Liver (tissue), 9 donors: Measurements from ENCODE around the gene MPRIP. TPM values are rescaled to one million over a fixed set of nuclear protein-coding genes. Genes with fewer than 3 reads are reported as not detected.

Experiments
- DNase-seq: peaks from one replicate; pipeline ENCODE4 v3.0.0-alpha.2; 2017; ENCODE audit warnings: low spot score
- H3K27ac ChIP-seq, 2 donors: one replicate each; pipeline ENCODE4 v1.7.0; 2013; ENCODE audit warnings: inconsistent platforms in 2 of 2, low read length in 2 of 2, control low read depth in 1 of 2, low read depth in 1 of 2, mild to moderate bottlenecking in 1 of 2
- H3K27me3 ChIP-seq, 4 donors: one replicate each; pipeline versions ENCODE4 v1.6.1 to v1.7.0; 2013; ENCODE audit warnings: low read length in 3 of 4, inconsistent platforms in 1 of 4, mild to moderate bottlenecking in 1 of 4, moderate library complexity in 1 of 4; ENCODE audit not compliant: control insufficient read depth in 4 of 4, insufficient read depth in 4 of 4
- H3K36me3 ChIP-seq, 4 donors: one replicate each; pipeline versions ENCODE4 v1.6.1 to v1.7.0; 2013; ENCODE audit warnings: low read length in 3 of 4, mild to moderate bottlenecking in 3 of 4, low read depth in 1 of 4, moderate library complexity in 1 of 4; ENCODE audit not compliant: control insufficient read depth in 4 of 4, insufficient read depth in 3 of 4
- H3K4me1 ChIP-seq, 4 donors: one replicate each; pipeline versions ENCODE4 v1.6.1 to v1.7.0; 2013; ENCODE audit warnings: low read length in 3 of 4, mild to moderate bottlenecking in 3 of 4, moderate library complexity in 1 of 4; ENCODE audit not compliant: control insufficient read depth in 4 of 4, insufficient read depth in 4 of 4
- H3K4me3 ChIP-seq, 3 donors: one replicate each; pipeline versions ENCODE4 v1.6.1 to v1.7.0; 2013; ENCODE audit warnings: low read length in 3 of 3, control low read depth in 1 of 3, low read depth in 1 of 3, mild to moderate bottlenecking in 1 of 3
- H3K9ac ChIP-seq, 2 donors: one replicate each; pipeline ENCODE4 v1.7.0; 2013; ENCODE audit warnings: low read length in 2 of 2, mild to moderate bottlenecking in 2 of 2, moderate library complexity in 2 of 2, control low read depth in 1 of 2, low read depth in 1 of 2
- H3K9me3 ChIP-seq, 4 donors: one replicate each; pipeline versions ENCODE4 v1.6.1 to v1.7.0; 2013; ENCODE audit warnings: low read length in 3 of 4; ENCODE audit not compliant: control insufficient read depth in 4 of 4
- EGR1 ChIP-seq, 2 donors: IDR thresholded peaks; 2 replicates each; pipeline ENCODE4 v1.6.1; 2016 to 2018; ENCODE audit warnings: antibody characterized with exemption in 2 of 2, low read depth in 2 of 2
- FOXA1 ChIP-seq: IDR thresholded peaks from 2 replicates; pipeline ENCODE4 v1.6.1; 2016; ENCODE audit warnings: antibody characterized with exemption
- FOXA2 ChIP-seq: IDR thresholded peaks from 2 replicates; pipeline ENCODE4 v1.6.1; 2016; ENCODE audit warnings: antibody characterized with exemption
- HNF4A ChIP-seq, 2 donors: conservative IDR thresholded peaks; 2 replicates each; pipeline ENCODE4 v1.6.1; 2016; ENCODE audit warnings: antibody characterized with exemption in 2 of 2, mild to moderate bottlenecking in 2 of 2
- HNF4G ChIP-seq: IDR thresholded peaks from 2 replicates; pipeline ENCODE4 v1.6.1; 2016; ENCODE audit warnings: antibody characterized with exemption
- JUND ChIP-seq, 2 donors: IDR thresholded peaks; 2 replicates each; pipeline ENCODE4 v1.6.1; 2016; ENCODE audit warnings: antibody characterized with exemption in 2 of 2
- NR2F2 ChIP-seq: IDR thresholded peaks from 2 replicates; pipeline ENCODE4 v1.6.1; 2016; ENCODE audit warnings: antibody characterized with exemption
- RAD21 ChIP-seq, 2 donors: IDR thresholded peaks; 2 replicates each; pipeline ENCODE4 v1.6.1; 2016; ENCODE audit warnings: antibody characterized with exemption in 2 of 2, mild to moderate bottlenecking in 2 of 2
- RXRA ChIP-seq, 2 donors: IDR thresholded peaks; 2 replicates each; pipeline ENCODE4 v1.6.1; 2017 to 2018; ENCODE audit warnings: antibody characterized with exemption in 2 of 2, mild to moderate bottlenecking in 1 of 2
- SP1 ChIP-seq: IDR thresholded peaks from 2 replicates; pipeline ENCODE4 v1.6.1; 2018; ENCODE audit warnings: antibody characterized with exemption, mild to moderate bottlenecking
- TAF1 ChIP-seq: conservative IDR thresholded peaks from 2 replicates; pipeline ENCODE4 v1.6.1; 2016; ENCODE audit warnings: antibody characterized with exemption, mild to moderate bottlenecking
- YY1 ChIP-seq: IDR thresholded peaks from 2 replicates; pipeline ENCODE4 v1.6.1; 2016; ENCODE audit warnings: antibody characterized with exemption, mild to moderate bottlenecking
- WGBS: extraction: QIAGEN DNeasy Blood & Tissue Kit; methylation state at CpG from one replicate; pipeline ENCODE4 v1.1.7; 2013; 5-methylcytosine and 5-hydroxymethylcytosine counted together
- polyA plus RNA-seq, 2 donors: library from polyadenylated mRNA; stranded (reverse) in 1 of 2; unstranded in 1 of 2; fragments of 200-250 nt in 1 of 2; fragments of >200 nt in 1 of 2; fragmentation: Nextera tagmentation in 1 of 2; extraction: Ambion mirVana in 1 of 2; gene quantifications; one replicate each; pipeline versions ENCODE4 v1.2.1 to v1.2.3, GENCODE V29; 2013 to 2015
- total RNA-seq, 2 donors: library from RNA; depleted of rRNA; stranded (reverse); fragments of >200 nt; gene quantifications; one replicate each; pipeline ENCODE4 v1.2.3, GENCODE V29; 2014
- TF ChIP-seq, protein P1 (sequence below): IDR thresholded peaks from 2 replicates; pipeline ENCODE4 v1.6.1; 2016; ENCODE audit warnings: antibody characterized with exemption
- TF ChIP-seq, protein P2 (sequence below): fragments of 150-350 bp; IDR thresholded peaks from 2 replicates; pipeline ENCODE4 v1.5.1; 2017; ENCODE audit warnings: improper control_type of control experiment, low read depth, low read length; ENCODE audit not compliant: missing input control
- TF ChIP-seq, protein P3 (sequence below): IDR thresholded peaks from 2 replicates; pipeline ENCODE4 v1.6.1; 2016; ENCODE audit warnings: antibody characterized with exemption
- TF ChIP-seq, protein P4 (sequence below): IDR thresholded peaks from 2 replicates; pipeline ENCODE4 v1.6.1; 2016; ENCODE audit warnings: antibody characterized with exemption
- donor health status: healthy.
- donor health status: healthy.
- donor health status: healthy.
- donor health status: healthy.
- donor health status: healthy.

Gene MPRIP
- total and polyA plus RNA-seq, 4 donors = 21.2 to 61.9 (median 34.7) TPM

DNA sequence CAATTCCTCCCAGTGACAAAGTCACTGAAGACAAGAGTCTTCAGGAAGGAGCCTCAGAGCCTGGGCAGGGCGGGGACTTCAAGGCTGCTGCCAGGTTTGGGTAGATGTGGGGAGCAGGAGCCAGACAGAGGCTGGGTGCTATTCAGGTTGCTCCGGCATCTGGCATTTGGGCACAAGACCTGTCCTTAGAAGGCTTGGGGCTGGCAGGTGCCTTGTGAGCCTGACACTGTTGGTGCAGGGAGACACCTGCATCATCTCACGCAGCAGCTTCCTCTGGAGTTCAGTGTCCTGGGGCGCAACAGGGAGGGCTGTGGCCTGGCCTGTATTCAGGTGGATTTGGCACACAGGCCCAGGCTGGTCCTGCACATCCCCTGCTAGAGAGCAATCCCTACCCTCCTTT, 65.0 kb downstream of the MPRIP start:
- H3K27ac ChIP-seq = peak overlapping the region in 1 of 2 donors; percentile 43
- no peaks in the 10 kb centered on the region for H3K27me3 ChIP-seq
- no peaks in the 10 kb centered on the region for H3K9me3 ChIP-seq
- H3K4me3 ChIP-seq = no peak overlapping the region
- H3K36me3 ChIP-seq = peaks cover 0 to 7% (median 3%) of the 10 kb centered on the region in 4 donors
- H3K9ac ChIP-seq = no peak overlapping the region
- H3K4me1 ChIP-seq = peaks cover 0 to 33% (median 17%) of the 10 kb centered on the region in 4 donors
- TF ChIP-seq RAD21 (IDR thresholded peaks at IDR 0.05) = no peak
- TF ChIP-seq, protein P1, sequence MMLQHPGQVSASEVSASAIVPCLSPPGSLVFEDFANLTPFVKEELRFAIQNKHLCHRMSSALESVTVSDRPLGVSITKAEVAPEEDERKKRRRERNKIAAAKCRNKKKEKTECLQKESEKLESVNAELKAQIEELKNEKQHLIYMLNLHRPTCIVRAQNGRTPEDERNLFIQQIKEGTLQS = no peak
- no peak for TF ChIP-seq RXRA (IDR thresholded peaks at IDR 0.05)
- no peak for TF ChIP-seq EGR1 (IDR thresholded peaks at IDR 0.05; ENCODE audit: low read depth in 2 of 2)
- TF ChIP-seq, protein P2, sequence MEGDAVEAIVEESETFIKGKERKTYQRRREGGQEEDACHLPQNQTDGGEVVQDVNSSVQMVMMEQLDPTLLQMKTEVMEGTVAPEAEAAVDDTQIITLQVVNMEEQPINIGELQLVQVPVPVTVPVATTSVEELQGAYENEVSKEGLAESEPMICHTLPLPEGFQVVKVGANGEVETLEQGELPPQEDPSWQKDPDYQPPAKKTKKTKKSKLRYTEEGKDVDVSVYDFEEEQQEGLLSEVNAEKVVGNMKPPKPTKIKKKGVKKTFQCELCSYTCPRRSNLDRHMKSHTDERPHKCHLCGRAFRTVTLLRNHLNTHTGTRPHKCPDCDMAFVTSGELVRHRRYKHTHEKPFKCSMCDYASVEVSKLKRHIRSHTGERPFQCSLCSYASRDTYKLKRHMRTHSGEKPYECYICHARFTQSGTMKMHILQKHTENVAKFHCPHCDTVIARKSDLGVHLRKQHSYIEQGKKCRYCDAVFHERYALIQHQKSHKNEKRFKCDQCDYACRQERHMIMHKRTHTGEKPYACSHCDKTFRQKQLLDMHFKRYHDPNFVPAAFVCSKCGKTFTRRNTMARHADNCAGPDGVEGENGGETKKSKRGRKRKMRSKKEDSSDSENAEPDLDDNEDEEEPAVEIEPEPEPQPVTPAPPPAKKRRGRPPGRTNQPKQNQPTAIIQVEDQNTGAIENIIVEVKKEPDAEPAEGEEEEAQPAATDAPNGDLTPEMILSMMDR = no peak
- TF ChIP-seq TAF1 = no peak
- no peak for TF ChIP-seq FOXA2
- no peak for TF ChIP-seq NR2F2
- TF ChIP-seq FOXA1 = no peak
- no peak for TF ChIP-seq YY1
- TF ChIP-seq, protein P3, sequence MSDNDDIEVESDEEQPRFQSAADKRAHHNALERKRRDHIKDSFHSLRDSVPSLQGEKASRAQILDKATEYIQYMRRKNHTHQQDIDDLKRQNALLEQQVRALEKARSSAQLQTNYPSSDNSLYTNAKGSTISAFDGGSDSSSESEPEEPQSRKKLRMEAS = no peak
- TF ChIP-seq HNF4G = no peak
- TF ChIP-seq HNF4A (conservative IDR thresholded peaks at IDR 0.05) = no peak
- TF ChIP-seq SP1 = no peak
- no peak for TF ChIP-seq JUND (IDR thresholded peaks at IDR 0.05)
- 96% methylated on average over 4 of the region's 4 CpGs for WGBS
- no peak for DNase-seq

DNA sequence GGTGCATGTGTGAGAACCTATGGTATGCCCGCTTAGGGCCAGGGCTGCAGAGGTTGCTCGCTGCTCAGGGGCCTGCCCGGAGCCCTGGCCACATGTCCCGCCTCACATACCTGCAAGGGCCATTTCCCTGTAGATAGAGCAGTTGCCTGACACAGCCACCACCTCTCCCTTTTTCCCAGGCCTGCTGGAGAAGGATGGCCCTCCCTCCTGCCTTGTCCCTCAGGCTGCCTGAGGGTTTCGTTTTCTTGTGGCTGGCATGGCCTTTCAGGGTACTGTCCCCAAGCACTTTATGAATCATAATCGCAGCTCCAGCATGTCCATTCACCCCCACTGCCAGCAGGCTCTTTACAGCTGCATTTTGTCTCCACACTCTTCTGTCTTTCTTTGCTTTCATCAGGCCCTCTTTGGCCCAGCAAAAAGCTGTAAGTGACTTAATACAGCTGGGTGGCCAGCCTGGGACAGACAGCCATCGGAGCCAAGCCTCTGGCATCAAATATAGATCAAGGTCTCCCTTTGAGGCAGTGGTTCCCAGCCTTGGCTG, 65.7 kb downstream of the MPRIP start:
- WGBS = 80% methylated on average over 7 of the region's 7 CpGs
- peaks cover 0 to 7% (median 3%) of the 10 kb centered on the region in 4 donors for H3K36me3 ChIP-seq
- peak overlapping the region; percentile 23 to 43 for H3K27ac ChIP-seq
- no peaks in the 10 kb centered on the region for H3K9me3 ChIP-seq
- no peak for TF ChIP-seq NR2F2
- no peak for TF ChIP-seq SP1
- TF ChIP-seq, protein P4, sequence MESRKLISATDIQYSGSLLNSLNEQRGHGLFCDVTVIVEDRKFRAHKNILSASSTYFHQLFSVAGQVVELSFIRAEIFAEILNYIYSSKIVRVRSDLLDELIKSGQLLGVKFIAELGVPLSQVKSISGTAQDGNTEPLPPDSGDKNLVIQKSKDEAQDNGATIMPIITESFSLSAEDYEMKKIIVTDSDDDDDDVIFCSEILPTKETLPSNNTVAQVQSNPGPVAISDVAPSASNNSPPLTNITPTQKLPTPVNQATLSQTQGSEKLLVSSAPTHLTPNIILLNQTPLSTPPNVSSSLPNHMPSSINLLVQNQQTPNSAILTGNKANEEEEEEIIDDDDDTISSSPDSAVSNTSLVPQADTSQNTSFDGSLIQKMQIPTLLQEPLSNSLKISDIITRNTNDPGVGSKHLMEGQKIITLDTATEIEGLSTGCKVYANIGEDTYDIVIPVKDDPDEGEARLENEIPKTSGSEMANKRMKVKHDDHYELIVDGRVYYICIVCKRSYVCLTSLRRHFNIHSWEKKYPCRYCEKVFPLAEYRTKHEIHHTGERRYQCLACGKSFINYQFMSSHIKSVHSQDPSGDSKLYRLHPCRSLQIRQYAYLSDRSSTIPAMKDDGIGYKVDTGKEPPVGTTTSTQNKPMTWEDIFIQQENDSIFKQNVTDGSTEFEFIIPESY = no peak
- no peak for TF ChIP-seq YY1
- TF ChIP-seq FOXA2 = no peak
- no peak for DNase-seq
- H3K9ac ChIP-seq = no peak overlapping the region
- H3K27me3 ChIP-seq = no peaks in the 10 kb centered on the region
- H3K4me1 ChIP-seq = peaks cover 0 to 28% (median 16%) of the 10 kb centered on the region in 4 donors
- H3K4me3 ChIP-seq = no peak overlapping the region
